KMS-11 (cell line): Measurements from ENCODE around the gene RALGAPA1.
"Not testable (repeated sequence)": the region's sequence is repeated elsewhere in the genome, so short reads cannot be mapped to it uniquely, and the experiment has no call there.

Experiments used
- H2AFZ ChIP-seq: fragments of 200-600 bp; sonication (generic); 2 replicates; pipeline ENCODE4 v1.6.1; 2016; ENCODE audit warnings: antibody characterized with exemption, mixed run types, low read depth
- H3K27ac ChIP-seq: fragments of 200-600 bp; sonication (generic); 2 replicates; pipeline ENCODE4 v1.6.1; 2016; ENCODE audit warnings: mild to moderate bottlenecking, mixed run types
- H3K27me3 ChIP-seq: fragments of 200-600 bp; sonication (generic); 2 replicates; pipeline ENCODE4 v1.6.1; 2017; ENCODE audit warnings: mild to moderate bottlenecking, low read depth, mixed run types, moderate library complexity; ENCODE audit not compliant: insufficient read depth
- H3K36me3 ChIP-seq: fragments of 200-600 bp; sonication (generic); 2 replicates; pipeline ENCODE4 v1.6.1; 2017; ENCODE audit warnings: mild to moderate bottlenecking, mixed run types; ENCODE audit not compliant: insufficient read depth
- H3K4me1 ChIP-seq: fragments of 200-600 bp; sonication (generic); 2 replicates; pipeline ENCODE4 v1.6.1; 2016; ENCODE audit warnings: mild to moderate bottlenecking, low read depth, mixed run types; ENCODE audit not compliant: poor library complexity, severe bottlenecking
- H3K4me2 ChIP-seq: fragments of 200-600 bp; sonication (generic); 2 replicates; pipeline ENCODE4 v1.7.0; 2016; ENCODE audit warnings: mild to moderate bottlenecking, mixed run types
- H3K4me3 ChIP-seq: fragments of 200-600 bp; sonication (generic); IDR thresholded peaks from 2 replicates; pipeline ENCODE4 v1.6.1; 2017; ENCODE audit warnings: low read depth, low read length, mixed read lengths; ENCODE audit not compliant: insufficient read depth
- H3K79me2 ChIP-seq: fragments of 200-600 bp; sonication (generic); 2 replicates; pipeline ENCODE4 v1.6.1; 2016; ENCODE audit warnings: low read depth, mixed run types; ENCODE audit not compliant: insufficient read depth
- H3K9ac ChIP-seq: fragments of 200-600 bp; sonication (generic); 2 replicates; pipeline ENCODE4 v1.6.1; 2016; ENCODE audit warnings: mild to moderate bottlenecking, mixed run types
- H4K20me1 ChIP-seq: fragments of 200-600 bp; sonication (generic); 2 replicates; pipeline ENCODE4 v1.6.1; 2016; ENCODE audit warnings: mild to moderate bottlenecking, mixed run types; ENCODE audit not compliant: insufficient read depth
- CTCF ChIP-seq: fragments of 200-600 bp; sonication (generic); conservative IDR thresholded peaks from 2 replicates; pipeline ENCODE4 v1.6.1; 2017; ENCODE audit warnings: low read depth, mild to moderate bottlenecking, antibody characterized with exemption, low read length, moderate library complexity, mixed read lengths

Gene RALGAPA1

GRCh38 chr14:35808638-35809563 lies at the start of gene RALGAPA1:
RALGAPA1 (minus strand) TSS chr14:35809295; CDS start chr14:35808835, 460 bp downstream.
- not testable (repeated sequence) for H3K4me3 ChIP-seq, H4K20me1 ChIP-seq, H3K36me3 ChIP-seq, H3K27me3 ChIP-seq
- Histone ChIP-seq H3K79me2 (peaks cover 29% of the 10 kb centered on the region; the same call in 1 of the 2 replicates), H3K9ac (peak within 1 kb of the TSS; percentile 74), H3K27ac (peak within 1 kb of the TSS; percentile 81), H3K4me1 (peaks cover 24% of the 10 kb centered on the region), H2AFZ (peak within 1 kb of the TSS; percentile 49), H3K4me2 (peak within 1 kb of the TSS; percentile 87)
- TF ChIP-seq CTCF, result 0 out of 2 replicates have a peak, but pooled peaks have one; percentile 17

- Histone ChIP-seq H3K36me3 (no peaks in the 10 kb centered on the region), H3K4me2 (no peak overlapping the region)
- no peak for TF ChIP-seq CTCF
Observed at GRCh38 chr14:35858521-35859209, 49.6 kb upstream of the RALGAPA1 start.

GRCh38 chr14:35855876-35856481 lies 46.9 kb upstream of the RALGAPA1 start:
- Histone ChIP-seq H2AFZ (peak overlapping the region; percentile 22; the same call in 1 of the 2 replicates), H3K4me1 (peaks cover 65% of the 10 kb centered on the region), H3K4me3 (no peak overlapping the region), H4K20me1 (no peaks in the 10 kb centered on the region), H3K27me3 (no peaks in the 10 kb centered on the region), H3K79me2 (no peaks in the 10 kb centered on the region), H3K9ac (peak overlapping the region; percentile 71; the same call in 1 of the 2 replicates), H3K27ac (peak overlapping the region; percentile 97), H3K36me3 (no peaks in the 10 kb centered on the region), H3K4me2 (peak overlapping the region; percentile 84)
- no peak for TF ChIP-seq CTCF

More at GRCh38 chr14:35858521-35859209, 49.6 kb upstream of the RALGAPA1 start:
- no peak overlapping the region for H3K27ac ChIP-seq
- no peak overlapping the region for H3K9ac ChIP-seq
- no peaks in the 10 kb centered on the region for H4K20me1 ChIP-seq
- peaks cover 71% of the 10 kb centered on the region for H3K4me1 ChIP-seq
- H3K79me2 ChIP-seq, result no peaks in the 10 kb centered on the region
- no peak overlapping the region for H2AFZ ChIP-seq
- no peak overlapping the region for H3K4me3 ChIP-seq
- H3K27me3 ChIP-seq, result no peaks in the 10 kb centered on the region

GRCh38 chr14:35854696-35855270 lies 45.7 kb upstream of the RALGAPA1 start:
- Histone ChIP-seq H2AFZ (no peak overlapping the region), H3K27ac (peak overlapping the region; percentile 97; the same call in 1 of the 2 replicates), H3K4me2 (peak overlapping the region; percentile 84; the same call in 1 of the 2 replicates), H4K20me1 (no peaks in the 10 kb centered on the region), H3K79me2 (no peaks in the 10 kb centered on the region), H3K36me3 (no peaks in the 10 kb centered on the region), H3K27me3 (no peaks in the 10 kb centered on the region), H3K4me1 (peaks cover 53% of the 10 kb centered on the region), H3K9ac (no peak overlapping the region), H3K4me3 (no peak overlapping the region)
- no peak for TF ChIP-seq CTCF
